ENCODE data around the gene RPL7L1.
A peak's percentile ranks its signal among the peaks of the same experiment; 100 is the strongest.

The RPL7L1 gene

GRCh38 chr6:42935322-42935721 is 55.9 kb downstream of the RPL7L1 start:
- Histone ChIP-seq H3K27me3 (ENCODE audit: insufficient read depth, insufficient read length) (no peaks in the 10 kb centered on the region), H3K9me3 (ENCODE audit: insufficient read depth, low read length) (no peaks in the 10 kb centered on the region), H3K9ac (ENCODE audit: insufficient read length, low read depth) (no peak overlapping the region), H3K36me3 (ENCODE audit: insufficient read depth, insufficient read length, low read length) (peaks cover 72% of the 10 kb centered on the region), H3K4me1 (ENCODE audit: insufficient read depth, insufficient read length) (peaks cover 3% of the 10 kb centered on the region), H3K4me3 (ENCODE audit: insufficient read length, low read depth) (no peak overlapping the region)
- TF ChIP-seq ZNF274 (IDR thresholded peaks at IDR 0.05; ENCODE audit: low read depth, low read length) (no peak), SUZ12 (IDR thresholded peaks at IDR 0.05; ENCODE audit: extremely low read depth, insufficient read depth, insufficient read length) (no peak), YY1 (IDR thresholded peaks at IDR 0.05; ENCODE audit: insufficient read depth, insufficient read length) (no peak)
- no peak for DNase-seq (ENCODE audit: low read depth, low spot score)

DNA sequence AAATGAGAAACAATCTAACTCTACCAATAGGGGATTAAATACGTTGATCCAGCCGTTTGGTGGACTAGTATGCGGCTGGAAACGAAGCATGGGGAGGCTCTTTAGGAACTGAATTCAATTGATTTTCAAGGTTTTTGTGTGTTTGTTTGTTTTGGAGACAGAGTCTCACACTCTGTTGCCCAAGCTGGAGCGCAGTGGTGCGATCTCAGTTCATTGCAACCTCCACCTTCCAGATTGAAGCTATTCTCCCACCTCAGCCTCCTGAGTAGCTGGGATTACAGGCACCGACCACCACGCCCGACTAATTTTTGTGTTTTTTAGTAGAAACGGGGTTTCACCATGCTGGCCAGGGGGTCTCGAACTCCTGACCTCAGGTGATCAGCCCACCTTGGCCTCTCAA is 57.0 kb downstream of the RPL7L1 start:
- H3K4me3 ChIP-seq (ENCODE audit: insufficient read length, low read depth), result no peak overlapping the region
- H3K36me3 ChIP-seq (ENCODE audit: insufficient read depth, insufficient read length, low read length), result peaks cover 77% of the 10 kb centered on the region
- H3K27me3 ChIP-seq (ENCODE audit: insufficient read depth, insufficient read length), result no peaks in the 10 kb centered on the region
- H3K9ac ChIP-seq (ENCODE audit: insufficient read length, low read depth), result no peak overlapping the region
- H3K4me1 ChIP-seq (ENCODE audit: insufficient read depth, insufficient read length), result peaks cover 3% of the 10 kb centered on the region
- TF ChIP-seq ZNF274 (IDR thresholded peaks at IDR 0.05; ENCODE audit: low read depth, low read length) (no peak), SUZ12 (IDR thresholded peaks at IDR 0.05; ENCODE audit: extremely low read depth, insufficient read depth, insufficient read length) (no peak), YY1 (IDR thresholded peaks at IDR 0.05; ENCODE audit: insufficient read depth, insufficient read length) (no peak)
- no peaks in the 10 kb centered on the region for H3K9me3 ChIP-seq (ENCODE audit: insufficient read depth, low read length)
- no peak for DNase-seq (ENCODE audit: low read depth, low spot score)

- H3K36me3 ChIP-seq (ENCODE audit: insufficient read depth, insufficient read length, low read length), result peaks cover 68% of the 10 kb centered on the region
- H3K9me3 ChIP-seq (ENCODE audit: insufficient read depth, low read length), result no peaks in the 10 kb centered on the region
- H3K4me1 ChIP-seq (ENCODE audit: insufficient read depth, insufficient read length), result no peaks in the 10 kb centered on the region
- H3K4me3 ChIP-seq (ENCODE audit: insufficient read length, low read depth), result no peak overlapping the region
- H3K9ac ChIP-seq (ENCODE audit: insufficient read length, low read depth), result no peak overlapping the region
- TF ChIP-seq YY1 (IDR thresholded peaks at IDR 0.05; ENCODE audit: insufficient read depth, insufficient read length) (no peak), ZNF274 (IDR thresholded peaks at IDR 0.05; ENCODE audit: low read depth, low read length) (no peak), SUZ12 (IDR thresholded peaks at IDR 0.05; ENCODE audit: extremely low read depth, insufficient read depth, insufficient read length) (no peak)
- DNase-seq (ENCODE audit: low read depth, low spot score), result no peak
- H3K27me3 ChIP-seq (ENCODE audit: insufficient read depth, insufficient read length), result no peaks in the 10 kb centered on the region
These were observed 58.4 kb downstream of the RPL7L1 start for GRCh38 chr6:42937548-42938427.

- Histone ChIP-seq H3K27me3 (ENCODE audit: insufficient read depth, insufficient read length) (no peaks in the 10 kb centered on the region), H3K36me3 (ENCODE audit: insufficient read depth, insufficient read length, low read length) (peaks cover 63% of the 10 kb centered on the region), H3K4me3 (ENCODE audit: insufficient read length, low read depth) (no peak overlapping the region), H3K9me3 (ENCODE audit: insufficient read depth, low read length) (no peaks in the 10 kb centered on the region), H3K4me1 (ENCODE audit: insufficient read depth, insufficient read length) (no peaks in the 10 kb centered on the region), H3K9ac (ENCODE audit: insufficient read length, low read depth) (no peak overlapping the region)
- no peak for DNase-seq (ENCODE audit: low read depth, low spot score)
- no peak for TF ChIP-seq SUZ12 (IDR thresholded peaks at IDR 0.05; ENCODE audit: extremely low read depth, insufficient read depth, insufficient read length)
- no peak for TF ChIP-seq ZNF274 (IDR thresholded peaks at IDR 0.05; ENCODE audit: low read depth, low read length)
- TF ChIP-seq YY1 (IDR thresholded peaks at IDR 0.05; ENCODE audit: insufficient read depth, insufficient read length), result no peak
These were observed 59.0 kb downstream of the RPL7L1 start for GRCh38 chr6:42938428-42938796.

DNA sequence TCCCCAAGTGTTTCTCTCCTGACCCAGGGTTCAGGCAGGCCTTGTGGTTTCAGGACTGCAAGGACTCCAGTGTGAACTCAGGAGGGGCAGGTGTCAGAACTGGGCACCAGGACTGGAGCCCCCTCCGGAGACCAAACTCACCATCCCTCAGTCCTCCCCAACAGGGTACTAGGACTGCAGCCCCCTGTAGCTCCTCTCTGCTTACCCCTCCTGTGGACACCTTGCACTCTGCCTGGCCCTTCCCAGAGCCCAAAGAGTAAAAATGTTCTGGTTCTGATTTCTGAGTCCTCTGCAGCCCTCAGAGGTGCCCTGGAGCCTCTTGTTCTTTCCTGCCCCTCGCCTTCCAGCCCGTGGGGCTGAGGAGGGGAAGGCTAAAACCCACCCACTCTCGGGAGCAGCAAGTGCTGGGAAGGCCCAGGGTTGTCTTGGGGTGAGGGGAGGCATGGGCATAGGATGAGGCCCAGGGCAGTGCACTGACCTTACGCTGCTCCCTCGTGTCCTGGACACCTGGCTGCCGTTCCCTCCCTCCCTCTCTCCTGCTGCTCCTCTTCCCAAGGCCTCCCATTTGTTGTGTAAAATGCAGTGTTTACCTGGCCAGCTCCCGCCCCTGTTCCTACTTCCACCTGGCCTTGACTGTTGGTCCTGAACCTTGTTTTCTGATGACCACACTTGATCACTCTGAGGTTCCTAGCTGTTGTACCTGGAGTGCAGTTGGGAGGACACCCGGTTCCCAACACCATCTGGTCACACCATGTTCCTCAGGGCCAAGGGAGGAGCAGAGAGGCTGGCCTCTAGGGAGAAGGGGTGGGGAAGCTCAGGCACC is 59.8 kb downstream of the RPL7L1 start:
- no peak for DNase-seq (ENCODE audit: low read depth, low spot score)
- H3K27me3 ChIP-seq (ENCODE audit: insufficient read depth, insufficient read length), result no peaks in the 10 kb centered on the region
- no peaks in the 10 kb centered on the region for H3K4me1 ChIP-seq (ENCODE audit: insufficient read depth, insufficient read length)
- no peaks in the 10 kb centered on the region for H3K9me3 ChIP-seq (ENCODE audit: insufficient read depth, low read length)
- TF ChIP-seq ZNF274 (IDR thresholded peaks at IDR 0.05; ENCODE audit: low read depth, low read length) (no peak), YY1 (IDR thresholded peaks at IDR 0.05; ENCODE audit: insufficient read depth, insufficient read length) (no peak), SUZ12 (IDR thresholded peaks at IDR 0.05; ENCODE audit: extremely low read depth, insufficient read depth, insufficient read length) (no peak)
- peaks cover 61% of the 10 kb centered on the region for H3K36me3 ChIP-seq (ENCODE audit: insufficient read depth, insufficient read length, low read length)
- no peak overlapping the region for H3K4me3 ChIP-seq (ENCODE audit: insufficient read length, low read depth)
- peak overlapping the region; percentile 10 for H3K9ac ChIP-seq (ENCODE audit: insufficient read length, low read depth)
